Tibial nerve (tissue), 4 donors: ENCODE measurements around the gene SSR4. TPM values are rescaled to one million over a fixed set of nuclear protein-coding genes. Genes with fewer than 3 reads are reported as not detected.

Source experiments
- DNase-seq, 2 donors: peaks; one replicate each; pipeline ENCODE4 v3.0.0-alpha.2; 2019; ENCODE audit warnings: low spot score in 2 of 2
- H3K27ac ChIP-seq, 4 donors: fragments of 200-600 bp; sonication (generic) in 3 of 4; one replicate each; pipeline ENCODE4 v1.5.1; 2017 to 2019; ENCODE audit warnings: mild to moderate bottlenecking in 1 of 4
- H3K27me3 ChIP-seq, 2 donors: fragments of 200-600 bp; sonication (generic) in 1 of 2; one replicate each; pipeline versions ENCODE4 v1.5.1 to v1.6.0; 2017 to 2019
- H3K36me3 ChIP-seq, 3 donors: fragments of 200-600 bp; sonication (generic); one replicate each; pipeline ENCODE4 v1.5.1; 2018 to 2019
- H3K4me1 ChIP-seq, 4 donors: fragments of 200-600 bp; sonication (generic) in 3 of 4; one replicate each; pipeline ENCODE4 v1.5.1; 2017 to 2019
- H3K4me3 ChIP-seq, 4 donors: fragments of 200-600 bp; sonication (generic) in 3 of 4; one replicate each; pipeline ENCODE4 v1.5.1; 2017 to 2019; ENCODE audit warnings: mild to moderate bottlenecking in 1 of 4, moderate library complexity in 1 of 4
- H3K9me3 ChIP-seq, 4 donors: fragments of 200-600 bp; sonication (generic) in 3 of 4; one replicate each; pipeline ENCODE4 v1.5.1; 2017 to 2019
- CTCF ChIP-seq, 5 experiments: fragments of 200-600 bp in 3 of 5; fragments of 450-650 bp in 2 of 5; sonication (generic) in 3 of 5; IDR thresholded peaks; one replicate each; pipeline ENCODE4 v1.5.1; 2016 to 2019; ENCODE audit warnings: antibody characterized with exemption in 5 of 5, mild to moderate bottlenecking in 3 of 5, moderate library complexity in 2 of 5
- EP300 ChIP-seq, 2 donors: sonication (generic); formaldehyde crosslinking; IDR thresholded peaks; one replicate each; pipeline ENCODE4 v1.6.1; 2017; ENCODE audit warnings: antibody characterized with exemption in 2 of 2, mild to moderate bottlenecking in 1 of 2
- POLR2A ChIP-seq, 2 donors: fragments of 450-650 bp; IDR thresholded peaks; one replicate each; pipeline ENCODE4 v1.6.1; 2017; ENCODE audit warnings: antibody characterized with exemption in 2 of 2, mild to moderate bottlenecking in 2 of 2, moderate library complexity in 2 of 2
- WGBS, 2 donors: methylation state at CpG; one replicate each; pipeline ENCODE4 v1.1.5; 2018; 5-methylcytosine and 5-hydroxymethylcytosine counted together
- total RNA-seq, 4 donors: library from RNA; depleted of rRNA; stranded (reverse); fragments of >200 nt; gene quantifications; one replicate each; pipeline ENCODE4 v1.1.0, GENCODE V29; 2016

The SSR4 gene
- total RNA-seq, 4 donors from 2014 or later = 93.6 to 156 (median 131) TPM

DNA sequence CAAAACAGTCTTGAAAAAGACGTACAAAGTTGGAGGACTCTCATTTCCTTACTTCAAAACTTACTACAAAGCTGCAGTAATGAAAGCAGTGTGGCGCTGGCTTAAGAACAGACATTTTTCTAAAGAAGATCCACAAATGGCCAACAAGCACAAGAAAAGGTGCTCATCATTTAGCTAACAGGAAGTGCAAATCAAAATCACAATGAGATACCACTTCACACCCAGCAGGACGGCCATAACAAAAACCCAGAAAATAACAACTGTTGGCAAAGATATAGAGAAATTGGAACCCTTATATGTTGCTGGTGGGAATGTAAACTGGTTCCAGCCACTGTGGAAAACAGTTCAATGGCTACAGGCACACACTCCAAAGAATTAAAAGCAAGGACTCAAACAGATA lies 32.5 kb downstream of the SSR4 start:
- no peak overlapping the region for H3K4me3 ChIP-seq
- H3K9me3 ChIP-seq = no peaks in the 10 kb centered on the region
- H3K36me3 ChIP-seq = no peaks in the 10 kb centered on the region
- WGBS, 2 donors = 66 to 84% methylated on average over 3 of the region's 3 CpGs
- H3K27ac ChIP-seq = no peak overlapping the region
- DNase-seq = no peak
- H3K27me3 ChIP-seq = peaks cover 0 to 32% of the 10 kb centered on the region in 2 donors
- TF ChIP-seq EP300 (IDR thresholded peaks at IDR 0.05) (no peak), POLR2A (IDR thresholded peaks at IDR 0.05) (no peak), CTCF (IDR thresholded peaks at IDR 0.05) (no peak)
- peaks cover 0 to 13% (median 0%) of the 10 kb centered on the region in 4 donors for H3K4me1 ChIP-seq

DNA sequence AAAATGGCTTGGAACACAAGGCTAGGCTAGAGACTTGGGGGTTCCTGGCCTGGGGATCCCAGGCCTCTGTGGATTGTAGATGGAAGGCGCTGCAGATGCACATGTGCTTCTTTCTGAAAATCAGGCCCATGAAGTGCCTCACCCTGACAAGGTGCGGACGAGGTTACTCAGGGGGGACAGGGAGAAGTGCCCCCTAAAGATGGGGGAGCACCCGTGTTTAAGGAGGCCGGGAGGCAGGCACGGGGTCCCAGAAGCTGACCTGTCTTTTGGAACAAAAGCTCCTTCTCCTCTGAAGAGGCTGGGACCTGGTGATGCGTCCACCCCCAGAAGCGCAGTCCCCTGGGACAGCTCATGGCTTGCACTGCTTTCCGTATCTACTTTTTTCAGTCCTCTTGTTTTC lies 33.4 kb downstream of the SSR4 start:
- H3K27me3 ChIP-seq = peaks cover 0 to 38% of the 10 kb centered on the region in 2 donors
- H3K36me3 ChIP-seq = no peaks in the 10 kb centered on the region
- H3K9me3 ChIP-seq = no peaks in the 10 kb centered on the region
- peak overlapping the region in 3 of 4 donors; percentile 40 to 75 (median 45) for H3K27ac ChIP-seq
- H3K4me1 ChIP-seq = peaks cover 0 to 13% (median 0%) of the 10 kb centered on the region in 4 donors
- 57 to 88% methylated on average over 5 to 9 of the region's 9 CpGs for WGBS, 2 donors
- TF ChIP-seq POLR2A (IDR thresholded peaks at IDR 0.05) (no peak), EP300 (IDR thresholded peaks at IDR 0.05) (no peak), CTCF (IDR thresholded peaks at IDR 0.05) (no peak)
- H3K4me3 ChIP-seq = peak overlapping the region in 2 of 4 donors; percentile 52 to 62
- no peak for DNase-seq

DNA sequence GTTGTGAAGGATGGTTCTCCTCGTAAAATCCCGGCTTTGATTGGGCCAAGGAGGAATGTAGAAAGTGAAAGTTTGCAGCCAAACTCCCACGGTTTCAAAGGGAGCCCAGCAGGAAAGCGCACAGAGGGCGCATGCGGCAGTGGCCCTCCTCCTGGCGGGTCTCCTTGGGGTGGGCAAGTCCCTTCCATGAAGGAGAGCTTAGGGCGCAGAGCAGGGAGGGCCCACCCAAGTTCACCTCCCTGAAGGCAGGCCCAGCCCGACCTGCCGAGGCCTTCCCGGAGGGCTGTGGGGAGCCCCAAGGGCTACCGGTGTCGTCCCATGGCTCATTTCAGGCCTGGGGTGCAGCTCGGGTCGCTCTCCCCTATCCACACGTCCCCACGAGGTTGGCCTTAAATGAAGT lies 33.8 kb downstream of the SSR4 start:
- no peak for TF ChIP-seq EP300 (IDR thresholded peaks at IDR 0.05)
- TF ChIP-seq POLR2A (IDR thresholded peaks at IDR 0.05) = no peak
- no peak for TF ChIP-seq CTCF (IDR thresholded peaks at IDR 0.05)
- Histone ChIP-seq H3K27me3 (peaks cover 0 to 38% of the 10 kb centered on the region in 2 donors), H3K36me3 (no peaks in the 10 kb centered on the region), H3K9me3 (no peaks in the 10 kb centered on the region), H3K4me1 (peaks cover 0 to 13% (median 0%) of the 10 kb centered on the region in 4 donors), H3K27ac (peak overlapping the region in 3 of 4 donors; percentile 45 to 75 (median 73)), H3K4me3 (peak overlapping the region; percentile 35 to 62 (median 48))
- 44 to 48% methylated on average over 12 of the region's 17 CpGs for WGBS, 2 donors
- no peak for DNase-seq

DNA sequence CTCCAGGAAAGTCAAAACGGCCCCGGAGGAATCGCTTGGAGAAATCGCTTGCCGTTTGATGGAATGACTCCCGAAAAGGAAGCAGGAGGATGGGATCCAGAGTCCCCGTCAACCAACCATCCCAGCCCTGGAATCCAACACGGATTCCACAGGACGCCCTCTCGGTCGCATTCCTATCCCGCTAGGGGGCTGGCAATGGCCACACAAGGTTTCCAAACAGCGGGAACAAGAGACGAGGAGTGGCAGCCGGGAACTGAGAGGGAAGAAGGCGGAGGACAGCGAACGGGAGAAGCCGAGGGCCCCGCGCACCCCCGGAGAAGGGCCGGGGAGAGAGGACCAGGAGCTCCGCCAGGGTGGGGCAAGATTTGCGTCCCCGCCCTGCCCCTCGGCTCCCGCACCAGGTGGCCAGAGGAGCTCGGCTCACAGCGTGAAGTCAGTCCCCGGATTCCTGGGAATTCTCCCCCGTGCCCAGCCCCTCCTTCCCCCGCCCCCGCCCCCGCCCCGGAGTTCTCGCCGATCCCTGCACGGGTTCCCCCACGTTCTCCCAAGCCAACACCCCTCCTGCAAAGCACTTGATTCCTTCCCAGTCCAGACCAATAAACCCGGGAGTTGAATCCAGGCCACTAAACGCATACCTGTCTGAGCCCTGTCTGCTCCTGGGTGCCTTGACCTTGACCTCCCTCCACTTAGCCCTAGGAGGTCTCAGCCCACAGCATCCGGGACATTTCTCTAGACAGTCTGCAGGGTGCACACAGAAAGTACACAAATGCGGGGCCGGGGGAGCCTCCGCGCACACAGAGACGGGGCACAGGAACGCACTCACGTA lies 34.5 kb downstream of the SSR4 start:
- 5 to 21% methylated on average over 24 to 48 of the region's 50 CpGs for WGBS, 2 donors
- peaks cover 0 to 32% of the 10 kb centered on the region in 2 donors for H3K27me3 ChIP-seq
- TF ChIP-seq EP300 (IDR thresholded peaks at IDR 0.05) (no peak), CTCF (IDR thresholded peaks at IDR 0.05) (no peak), POLR2A (IDR thresholded peaks at IDR 0.05) (no peak)
- peaks cover 0 to 13% (median 0%) of the 10 kb centered on the region in 4 donors for H3K4me1 ChIP-seq
- peak overlapping the region in 3 of 4 donors; percentile 45 to 75 (median 73) for H3K27ac ChIP-seq
- DNase-seq = no peak
- peak overlapping the region; percentile 35 to 62 (median 48) for H3K4me3 ChIP-seq
- no peaks in the 10 kb centered on the region for H3K9me3 ChIP-seq
- no peaks in the 10 kb centered on the region for H3K36me3 ChIP-seq

DNA sequence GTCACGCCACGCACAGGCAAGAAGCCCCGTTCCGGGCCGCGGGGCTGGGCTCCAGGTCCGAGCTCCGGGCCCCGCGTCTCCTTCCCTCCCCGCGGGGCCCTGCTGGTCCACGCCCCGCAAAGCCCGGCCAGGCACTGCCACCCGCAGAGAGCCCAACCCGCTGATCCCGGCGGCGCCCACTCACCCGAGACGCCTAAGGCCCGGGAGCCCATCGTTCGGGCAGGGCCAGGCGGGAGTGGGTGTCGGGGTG lies 35.0 kb downstream of the SSR4 start:
- peak overlapping the region in 3 of 4 donors; percentile 45 to 75 (median 73) for H3K27ac ChIP-seq
- no peak for TF ChIP-seq CTCF (IDR thresholded peaks at IDR 0.05)
- no peak for TF ChIP-seq EP300 (IDR thresholded peaks at IDR 0.05)
- no peak for TF ChIP-seq POLR2A (IDR thresholded peaks at IDR 0.05)
- peak overlapping the region; percentile 35 to 62 (median 48) for H3K4me3 ChIP-seq
- H3K4me1 ChIP-seq = peaks cover 0 to 13% (median 0%) of the 10 kb centered on the region in 4 donors
- no peak for DNase-seq
- no peaks in the 10 kb centered on the region for H3K9me3 ChIP-seq
- peaks cover 0 to 27% of the 10 kb centered on the region in 2 donors for H3K27me3 ChIP-seq
- 22% methylated on average over 20 of the region's 27 CpGs; no CpG with 5 or more reads in 1 of the 2 donors for WGBS, 2 donors
- no peaks in the 10 kb centered on the region for H3K36me3 ChIP-seq
